ENCODE results near the gene FAM47E. TPM values are rescaled to one million over a fixed set of nuclear protein-coding genes. Genes with fewer than 3 reads are reported as not detected.

The FAM47E gene
- total and polyA plus RNA-seq, 7 donors = 1.7 to 6.0 (median 2.6) TPM

- intact Hi-C loops (cut with DNase I) = no loop called here
- Histone ChIP-seq H3K27ac (no peak overlapping the region), H3K36me3 (no peaks in the 10 kb centered on the region), H3K27me3 (no peaks in the 10 kb centered on the region), H3K4me3 (no peak overlapping the region), H3K9me3 (no peaks in the 10 kb centered on the region), H3K4me1 (no peaks in the 10 kb centered on the region)
- no peak for DNase-seq
- TF ChIP-seq CTCF (IDR thresholded peaks at IDR 0.05) = no peak
- TF ChIP-seq POLR2AphosphoS5 (IDR thresholded peaks at IDR 0.05) = no peak
- TF ChIP-seq POLR2A (IDR thresholded peaks at IDR 0.05) = no peak
- no peak for TF ChIP-seq EP300 (IDR thresholded peaks at IDR 0.05)
- 49 to 79% methylated on average over 3 of the region's 3 CpGs for WGBS, 2 donors
Measured at GRCh38 chr4:76292730-76293129, 41.2 kb downstream of the FAM47E start.

GRCh38 chr4:76293772-76294171, 42.3 kb downstream of the FAM47E start:
- Histone ChIP-seq H3K27me3 (no peaks in the 10 kb centered on the region), H3K4me1 (no peaks in the 10 kb centered on the region), H3K4me3 (no peak overlapping the region), H3K36me3 (no peaks in the 10 kb centered on the region), H3K27ac (no peak overlapping the region), H3K9me3 (peaks cover 0 to 3% (median 0%) of the 10 kb centered on the region in 4 donors)
- no peak for DNase-seq
- no peak for TF ChIP-seq POLR2A (IDR thresholded peaks at IDR 0.05)
- TF ChIP-seq EP300 (IDR thresholded peaks at IDR 0.05) = no peak
- TF ChIP-seq CTCF (IDR thresholded peaks at IDR 0.05) = no peak
- no peak for TF ChIP-seq POLR2AphosphoS5 (IDR thresholded peaks at IDR 0.05)
- intact Hi-C loops (cut with DNase I) = no loop called here
- 50 to 71% methylated on average over 2 of the region's 2 CpGs for WGBS, 2 donors

- intact Hi-C loops (cut with DNase I) = no loop called here
- Histone ChIP-seq H3K4me3 (no peak overlapping the region), H3K36me3 (no peaks in the 10 kb centered on the region), H3K27me3 (no peaks in the 10 kb centered on the region), H3K27ac (no peak overlapping the region), H3K9me3 (peaks cover 0 to 3% (median 0%) of the 10 kb centered on the region in 4 donors), H3K4me1 (peaks cover 0 to 4% (median 1%) of the 10 kb centered on the region in 4 donors)
- TF ChIP-seq POLR2A (IDR thresholded peaks at IDR 0.05) = no peak
- no peak for TF ChIP-seq CTCF (IDR thresholded peaks at IDR 0.05)
- TF ChIP-seq POLR2AphosphoS5 (IDR thresholded peaks at IDR 0.05) = no peak
- no peak for TF ChIP-seq EP300 (IDR thresholded peaks at IDR 0.05)
- DNase-seq = no peak
- 75 to 95% methylated on average over 3 of the region's 3 CpGs for WGBS, 2 donors
Measured at GRCh38 chr4:76296286-76296820, 44.8 kb downstream of the FAM47E start.

GRCh38 chr4:76298227-76298626, 46.7 kb downstream of the FAM47E start:
- no peak for TF ChIP-seq EP300 (IDR thresholded peaks at IDR 0.05)
- TF ChIP-seq POLR2A (IDR thresholded peaks at IDR 0.05) = no peak
- no peak for TF ChIP-seq POLR2AphosphoS5 (IDR thresholded peaks at IDR 0.05)
- no peak for TF ChIP-seq CTCF (IDR thresholded peaks at IDR 0.05)
- Histone ChIP-seq H3K27ac (no peak overlapping the region), H3K27me3 (no peaks in the 10 kb centered on the region), H3K4me1 (peaks cover 0 to 11% (median 4%) of the 10 kb centered on the region in 4 donors), H3K9me3 (peaks cover 0 to 3% (median 0%) of the 10 kb centered on the region in 4 donors), H3K36me3 (no peaks in the 10 kb centered on the region), H3K4me3 (no peak overlapping the region)
- intact Hi-C loops (cut with DNase I) = no loop called here
- DNase-seq = no peak

GRCh38 chr4:76300012-76300411, 48.5 kb downstream of the FAM47E start:
- 86 to 88% methylated on average over 4 of the region's 4 CpGs for WGBS, 2 donors
- intact Hi-C loops (cut with DNase I) = loop anchor here (10.0 kb wide), 2 partner anchors 125 to 155 kb away; partner anchors contain the start of genes CCDC158 and NUP54
- no peak for DNase-seq
- H3K4me3 ChIP-seq = no peak overlapping the region
- no peaks in the 10 kb centered on the region for H3K27me3 ChIP-seq
- no peaks in the 10 kb centered on the region for H3K36me3 ChIP-seq
- no peak overlapping the region for H3K27ac ChIP-seq
- peaks cover 0 to 3% (median 0%) of the 10 kb centered on the region in 4 donors for H3K9me3 ChIP-seq
- TF ChIP-seq POLR2A (IDR thresholded peaks at IDR 0.05) (no peak), CTCF (IDR thresholded peaks at IDR 0.05) (no peak), EP300 (IDR thresholded peaks at IDR 0.05) (no peak), POLR2AphosphoS5 (IDR thresholded peaks at IDR 0.05) (no peak)
- H3K4me1 ChIP-seq = peaks cover 0 to 17% (median 8%) of the 10 kb centered on the region in 4 donors
